ENCODE results near the gene HRH2. TPM values are rescaled to one million over a fixed set of nuclear protein-coding genes. Genes with fewer than 3 reads are reported as not detected.
"Not testable (repeated sequence)": the region's sequence is repeated elsewhere in the genome, so short reads cannot be mapped to it uniquely, and the experiment has no call there.

The HRH2 gene
- total RNA-seq, 6 experiments from 2014 or later, result not detected

- H3K27me3 Mint-ChIP-seq (ENCODE audit: insufficient read depth), result peaks cover 9% of the 10 kb centered on the region
- no peak for TF ChIP-seq CTCF (IDR thresholded peaks at IDR 0.05)
- H3K27ac Mint-ChIP-seq, result no peak overlapping the region
- no peaks in the 10 kb centered on the region; the same call in 1 of the 2 replicates for H3K4me1 Mint-ChIP-seq (ENCODE audit: low read depth)
- H3K36me3 Mint-ChIP-seq (ENCODE audit: low read depth), result no peaks in the 10 kb centered on the region
- H3K4me3 Mint-ChIP-seq, result no peak overlapping the region
- no peak for DNase-seq
- H3K9me3 Mint-ChIP-seq, result no peaks in the 10 kb centered on the region
These were observed 95.9 kb downstream of the HRH2 start for GRCh38 chr5:175753536-175754402.

GRCh38 chr5:175759991-175760390 is 102.1 kb downstream of the HRH2 start:
- H3K4me3 Mint-ChIP-seq; H3K27me3 Mint-ChIP-seq (ENCODE audit: insufficient read depth); H3K4me1 Mint-ChIP-seq (ENCODE audit: low read depth); DNase-seq; H3K9me3 Mint-ChIP-seq; H3K27ac Mint-ChIP-seq; H3K36me3 Mint-ChIP-seq (ENCODE audit: low read depth): not testable (repeated sequence)

Other genes starting within 250 kb of the HRH2 start
- not detected for gene DRD1, start 213.9 kb upstream of the HRH2 start, total RNA-seq (2021; fragmentation: NEBNext Ultra II Directional; extraction: Animal tissue kit (Norgen Biotek cat#: 25700))
- gene SFXN1, start 179.5 kb upstream of the HRH2 start, total RNA-seq (2021; fragmentation: NEBNext Ultra II Directional; extraction: Animal tissue kit (Norgen Biotek cat#: 25700)), result 10 to 100 TPM; 60.8 to 83.0 (median 74.6) TPM
- gene CPLX2, start 213.5 kb downstream of the HRH2 start, total RNA-seq (2021; fragmentation: NEBNext Ultra II Directional; extraction: Animal tissue kit (Norgen Biotek cat#: 25700)), result not detected